GM20431 (cell line): ENCODE results near the gene ANKRD12.

ENCODE experiments used
- in situ Hi-C: fragments of 300-500 bp; cut with MseI, MboI; formaldehyde crosslinking; loops from one replicate; pipeline ENCODE4 v1.15.0; 2020; ENCODE audit warnings: low sequenced_read_pairs; ENCODE audit not compliant: unreplicated experiment

Gene ANKRD12

DNA sequence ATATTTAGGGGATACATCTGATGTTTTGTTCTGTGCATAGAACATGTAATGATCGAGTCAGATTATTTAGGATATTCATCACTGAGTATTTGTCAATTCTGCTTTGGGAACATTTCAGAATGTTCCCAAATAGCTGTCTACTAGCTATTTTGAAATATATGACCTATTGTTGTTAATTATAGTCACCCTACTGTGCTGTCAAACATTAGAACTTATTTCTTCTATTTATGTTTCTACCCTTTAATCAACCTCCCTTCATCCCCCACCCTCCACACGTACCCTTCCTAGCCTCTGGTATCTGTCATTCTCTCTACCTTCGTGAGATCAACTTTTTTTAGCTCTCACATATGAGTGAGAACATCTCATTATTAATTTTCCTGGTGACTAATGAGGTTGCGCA lies 40.9 kb downstream of the ANKRD12 start:
- in situ Hi-C loops, result no loop called here

- in situ Hi-C loops, result no loop called here
These were observed 42.0 kb downstream of the ANKRD12 start for GRCh38 chr18:9178557-9178956.

DNA sequence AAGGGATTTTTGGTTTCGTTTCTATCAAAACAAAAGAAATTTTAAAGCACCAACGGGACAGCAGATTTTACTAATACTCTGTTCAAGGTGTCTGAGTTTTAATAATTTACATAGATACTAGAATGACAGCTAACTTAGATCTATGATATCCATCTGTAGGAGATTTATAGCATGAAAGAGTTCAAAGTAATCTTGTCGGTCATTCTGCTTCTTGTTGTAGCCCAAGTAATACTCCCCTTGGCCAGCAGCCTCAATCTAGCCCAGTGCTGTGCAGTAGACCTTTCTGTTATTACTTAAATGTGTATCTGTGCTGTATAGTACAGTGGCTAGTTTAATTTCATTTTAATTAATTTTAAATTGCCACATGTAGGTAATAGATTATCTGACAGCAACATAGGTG lies 44.7 kb downstream of the ANKRD12 start:
- in situ Hi-C loops, result no loop called here

GRCh38 chr18:9182852-9183399 lies 46.3 kb downstream of the ANKRD12 start:
- in situ Hi-C loops, result no loop called here

GRCh38 chr18:9184998-9185613 lies 48.5 kb downstream of the ANKRD12 start:
- in situ Hi-C loops, result no loop called here

- in situ Hi-C loops, result no loop called here
These were observed 52.0 kb downstream of the ANKRD12 start for GRCh38 chr18:9188359-9189231.

- in situ Hi-C loops, result no loop called here
These were observed 52.9 kb downstream of the ANKRD12 start for GRCh38 chr18:9189491-9189890.

GRCh38 chr18:9191658-9192256 lies 55.2 kb downstream of the ANKRD12 start:
- in situ Hi-C loops, result no loop called here

DNA sequence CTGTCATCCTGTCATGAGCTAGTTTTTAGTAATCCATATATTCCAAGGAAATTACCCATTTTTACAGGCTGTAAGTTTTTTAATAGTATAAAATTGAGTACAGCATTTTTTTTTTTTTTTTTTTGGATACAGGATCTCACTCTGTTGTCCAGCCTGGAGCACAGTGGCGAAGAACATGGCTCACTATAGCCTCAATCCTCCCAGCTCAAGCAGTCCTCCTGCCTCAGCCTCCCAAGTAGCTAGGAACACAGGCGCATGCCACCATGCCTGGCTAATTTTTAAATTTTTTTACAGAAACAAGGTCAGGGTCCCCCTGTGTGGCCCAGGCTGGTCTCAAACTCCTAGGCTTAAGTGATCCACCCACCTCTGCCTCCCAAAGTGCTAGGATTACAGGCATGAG lies 56.5 kb downstream of the ANKRD12 start:
- in situ Hi-C loops, result no loop called here

GRCh38 chr18:9196568-9196967 lies 60.0 kb downstream of the ANKRD12 start:
- in situ Hi-C loops, result no loop called here

DNA sequence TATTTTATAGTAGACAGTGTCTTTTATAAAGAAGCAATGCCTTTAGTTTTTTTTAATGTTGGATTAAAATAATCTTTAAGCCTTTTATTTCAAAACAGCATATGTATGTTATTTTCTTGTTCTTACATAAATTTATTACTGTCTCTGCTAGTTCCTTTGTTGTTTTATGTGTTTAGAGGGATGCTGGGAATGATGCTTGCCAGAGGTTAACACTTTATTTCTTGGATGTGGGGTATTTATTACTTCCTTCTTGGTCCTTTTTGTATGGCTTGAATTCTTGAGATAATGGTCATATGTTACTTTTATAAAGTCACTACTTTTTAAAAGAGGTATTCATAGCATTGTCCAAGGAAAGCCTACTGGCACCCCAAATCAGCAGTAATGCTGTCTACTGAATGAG lies 63.1 kb downstream of the ANKRD12 start:
- in situ Hi-C loops, result no loop called here

- in situ Hi-C loops, result no loop called here
These were observed 64.6 kb downstream of the ANKRD12 start for GRCh38 chr18:9201224-9201623.

DNA sequence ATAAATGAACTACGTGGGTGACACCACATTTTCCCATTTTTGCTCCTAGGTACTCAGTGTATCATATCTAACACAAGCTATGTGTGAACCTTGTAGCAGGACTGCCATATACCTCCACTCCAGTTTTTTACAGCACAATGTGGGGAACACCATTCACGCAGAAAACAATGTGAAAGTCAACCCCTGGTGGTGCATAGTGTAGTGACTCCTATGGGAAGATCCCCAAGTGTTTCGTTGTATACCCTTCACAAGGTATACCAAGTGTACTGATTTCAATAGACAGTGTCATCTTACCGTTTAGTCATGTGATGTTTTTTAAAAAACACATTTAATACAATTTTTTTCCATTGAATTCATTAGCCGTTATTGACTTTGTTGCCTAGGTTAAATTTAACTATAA lies 68.1 kb downstream of the ANKRD12 start:
- in situ Hi-C loops, result no loop called here

DNA sequence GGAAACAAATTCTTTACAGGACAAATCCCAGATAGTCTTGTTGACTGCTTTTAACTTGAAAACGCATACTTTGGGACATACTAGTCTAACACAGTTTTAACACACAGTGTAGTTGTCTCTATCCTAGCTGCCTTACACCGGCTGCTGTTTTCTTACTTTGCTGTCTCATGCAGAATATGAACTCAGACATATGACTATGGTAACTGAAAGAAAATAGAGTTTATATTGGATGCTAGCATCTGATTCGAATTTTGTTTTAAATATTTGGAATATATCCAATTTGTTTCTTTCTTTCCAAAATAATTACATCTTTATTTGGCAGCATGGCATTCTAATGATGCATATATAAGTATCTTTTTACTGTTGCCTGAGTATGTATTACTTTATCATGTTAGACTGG lies 69.8 kb downstream of the ANKRD12 start:
- in situ Hi-C loops, result no loop called here

- in situ Hi-C loops, result no loop called here
These were observed 72.7 kb downstream of the ANKRD12 start for GRCh38 chr18:9209279-9209678.

DNA sequence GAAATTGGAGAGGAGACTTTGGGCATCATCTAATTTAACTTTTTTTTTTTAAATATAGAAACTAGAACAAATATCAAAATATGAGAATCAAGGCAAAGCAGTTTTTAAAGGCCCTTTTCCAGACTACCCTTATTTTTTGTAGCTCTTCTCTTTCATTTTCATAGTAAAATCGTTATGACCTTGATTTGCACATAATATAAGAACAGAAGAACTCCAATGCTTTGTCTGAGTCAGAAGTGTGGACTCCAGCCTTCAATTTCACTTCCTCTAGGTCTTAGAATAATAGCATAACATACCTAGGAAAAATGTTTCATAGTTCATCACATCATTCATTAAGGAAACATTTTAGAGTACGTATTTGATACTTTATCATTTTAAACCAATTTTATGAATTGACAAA lies 74.4 kb downstream of the ANKRD12 start:
- in situ Hi-C loops, result no loop called here

GRCh38 chr18:9211955-9212354 lies 75.4 kb downstream of the ANKRD12 start:
- in situ Hi-C loops, result no loop called here

DNA sequence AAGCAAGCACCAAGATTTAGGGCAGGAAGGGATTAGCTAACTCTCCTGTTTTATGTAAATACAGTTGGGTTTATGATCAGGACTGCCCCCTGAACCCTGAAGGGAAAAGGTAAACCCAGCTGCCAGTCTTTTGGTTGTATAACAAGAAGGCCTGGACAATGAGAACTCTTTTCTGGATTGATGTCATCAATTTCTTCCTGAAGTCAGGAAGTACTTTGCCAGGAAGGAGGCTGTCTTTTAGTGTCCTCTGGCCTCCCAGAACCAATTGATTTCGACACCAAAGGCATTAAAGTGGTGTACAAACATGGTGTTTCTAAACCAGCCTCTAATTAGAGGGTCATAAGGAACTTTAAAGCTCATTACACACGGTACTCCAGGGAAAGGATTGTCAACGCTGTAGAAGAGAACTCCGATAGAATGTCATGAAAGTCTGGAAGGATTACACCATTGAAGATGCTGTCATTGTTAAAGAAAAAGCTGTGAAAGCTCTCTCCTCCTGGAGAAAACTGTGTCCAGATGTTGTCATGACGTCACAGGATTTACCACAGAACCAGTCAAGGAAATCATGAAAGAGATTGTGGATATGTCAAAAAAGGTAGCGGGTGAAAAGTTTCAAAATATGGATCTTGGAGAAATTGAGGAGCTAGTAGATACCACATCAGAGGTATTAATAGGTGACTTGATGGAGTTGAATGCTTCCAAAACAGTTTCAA lies 78.8 kb downstream of the ANKRD12 start:
- in situ Hi-C loops, result no loop called here

- in situ Hi-C loops, result no loop called here
These were observed 79.9 kb downstream of the ANKRD12 start for GRCh38 chr18:9216459-9216858.

- in situ Hi-C loops, result no loop called here
These were observed 81.3 kb downstream of the ANKRD12 start for GRCh38 chr18:9217743-9218451.
